CD4-positive, alpha-beta T cell treated with Interleukin-4 for 1 hour (primary cell): ENCODE results near the gene ZP3.
"Not testable (repeated sequence)": the region's sequence is repeated elsewhere in the genome, so short reads cannot be mapped to it uniquely, and the experiment has no call there.

ENCODE experiments used
- DNase-seq, 2 donors: peaks; one replicate each; pipeline ENCODE4 v3.0.0-alpha.2; 2020 to 2022

The ZP3 gene

DNA sequence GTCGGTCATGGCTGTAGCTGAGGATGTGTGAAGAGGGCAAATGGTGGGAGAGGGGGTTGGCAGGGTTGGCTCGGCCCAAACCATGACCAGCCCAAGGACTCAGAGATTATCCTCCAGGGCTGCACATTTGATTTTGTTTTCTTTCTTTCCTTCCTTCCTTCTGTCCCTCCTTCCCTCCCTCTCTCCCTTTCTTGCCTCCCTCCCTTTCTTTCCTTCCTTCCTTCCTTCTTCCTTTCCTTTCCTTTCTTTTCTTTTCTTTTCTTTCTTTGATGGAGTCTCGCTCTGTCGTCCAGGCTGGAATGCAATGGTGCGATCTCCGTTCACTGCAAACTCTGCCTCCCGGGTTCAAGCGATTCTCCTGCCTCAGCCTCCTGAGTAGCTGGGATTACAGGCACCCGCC, 19.0 kb upstream of the ZP3 start:
- no peak for DNase-seq

DNA sequence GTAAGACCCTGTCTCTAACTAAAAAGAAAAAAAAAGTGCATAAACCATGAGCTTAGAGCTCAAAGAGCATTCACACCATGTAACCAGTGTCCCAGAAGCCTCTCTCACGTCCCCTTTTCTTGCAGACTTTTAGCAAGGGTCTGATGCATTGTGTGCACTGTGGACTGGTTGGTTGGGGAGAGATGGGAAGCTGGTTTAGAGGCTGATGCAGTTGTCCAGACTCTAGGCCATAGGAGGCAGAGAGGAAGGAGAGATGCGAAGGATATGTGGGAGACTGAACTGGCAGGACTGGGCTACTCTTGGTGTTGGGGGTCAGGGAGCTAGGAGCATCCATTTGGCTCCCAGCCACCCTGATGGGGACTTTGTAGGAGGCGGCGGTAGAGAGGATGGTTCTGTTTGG, 17.0 kb upstream of the ZP3 start:
- DNase-seq, result no peak

DNA sequence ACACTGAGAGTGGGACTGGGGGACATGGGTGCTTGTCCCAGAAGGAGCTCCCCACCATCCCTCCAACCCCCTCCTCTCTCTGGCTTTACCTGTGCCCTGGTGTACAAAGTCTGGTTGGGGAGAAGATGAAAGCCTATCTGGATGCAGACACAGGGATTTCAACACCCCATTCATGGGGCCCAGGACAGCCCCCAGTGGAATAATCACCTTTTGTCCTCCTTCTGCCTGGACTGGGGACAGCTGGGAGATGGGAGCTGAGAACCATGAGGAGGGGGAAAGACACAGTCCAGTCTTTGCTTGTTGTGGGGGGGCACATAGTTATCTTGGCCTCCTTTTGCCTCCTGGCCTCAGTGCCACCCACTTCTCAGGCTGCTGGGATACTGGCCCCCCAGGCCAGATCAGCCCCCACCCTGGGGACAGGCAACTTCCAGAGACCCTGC, 16.6 kb upstream of the ZP3 start:
- no peak for DNase-seq

DNA sequence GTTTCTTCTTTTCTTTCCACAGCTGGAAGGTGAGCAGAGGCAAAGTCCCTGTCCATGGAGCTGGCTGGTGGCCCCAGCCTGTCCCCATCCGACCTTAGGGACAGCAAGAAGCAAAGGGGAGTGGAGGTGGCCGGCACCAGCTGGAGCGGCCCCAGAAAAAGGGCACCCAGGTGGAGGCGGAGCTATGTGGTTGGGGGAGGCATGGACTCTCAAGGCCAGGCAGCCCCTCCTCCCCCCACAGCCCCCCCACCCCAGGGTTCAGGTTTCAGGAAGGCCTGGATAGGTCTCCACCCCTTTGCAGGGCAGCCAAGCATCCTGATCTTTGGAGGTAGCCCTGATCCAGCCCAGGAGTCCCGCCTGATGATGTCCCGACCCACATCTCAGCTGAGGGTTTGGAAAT, 15.2 kb upstream of the ZP3 start, which contains the start of gene SSC4D:
SSC4D (minus strand) TSS at position 161 of the 400 bp plus-strand sequence. CDS start 5,258 bp downstream, outside the sequence.
- no peak for DNase-seq

DNA sequence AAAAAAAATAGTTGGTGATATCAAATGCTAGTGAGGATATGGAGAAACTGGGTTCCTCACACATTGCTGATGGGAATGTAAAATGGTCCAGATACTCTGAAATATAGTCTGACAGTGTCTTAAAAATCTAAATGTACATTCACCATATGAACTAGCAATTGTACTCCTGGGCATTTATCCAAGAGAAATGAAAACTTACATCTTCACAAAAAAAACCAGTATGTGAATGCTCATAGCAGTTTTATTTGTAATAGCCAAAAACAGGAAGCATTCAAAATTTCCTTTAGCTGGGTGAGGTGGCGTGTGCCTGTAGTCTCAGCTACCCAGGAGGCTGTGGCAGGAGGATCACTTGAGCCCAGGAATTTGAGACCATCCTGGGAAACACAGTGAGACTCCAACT, 13.1 kb upstream of the ZP3 start:
- DNase-seq, result no peak

DNA sequence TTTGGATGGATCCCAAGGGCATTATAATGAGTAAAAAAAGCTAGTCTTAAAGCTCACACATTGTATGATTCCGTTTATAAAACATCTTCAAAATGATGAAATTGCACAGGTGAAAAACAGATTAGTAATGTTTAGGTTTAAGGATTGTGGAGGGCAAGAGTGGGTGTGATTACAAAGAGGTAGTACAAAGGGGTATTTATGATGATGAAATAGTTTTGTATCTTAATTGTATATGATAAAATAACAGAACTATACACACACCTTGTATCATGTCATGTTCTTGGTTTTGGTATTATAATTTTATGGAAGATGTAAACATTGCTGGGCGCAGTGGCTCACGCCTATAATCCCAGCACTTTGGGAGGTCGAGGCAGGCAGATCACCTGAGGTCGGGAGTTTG, 12.5 kb upstream of the ZP3 start:
- no peak for DNase-seq

DNA sequence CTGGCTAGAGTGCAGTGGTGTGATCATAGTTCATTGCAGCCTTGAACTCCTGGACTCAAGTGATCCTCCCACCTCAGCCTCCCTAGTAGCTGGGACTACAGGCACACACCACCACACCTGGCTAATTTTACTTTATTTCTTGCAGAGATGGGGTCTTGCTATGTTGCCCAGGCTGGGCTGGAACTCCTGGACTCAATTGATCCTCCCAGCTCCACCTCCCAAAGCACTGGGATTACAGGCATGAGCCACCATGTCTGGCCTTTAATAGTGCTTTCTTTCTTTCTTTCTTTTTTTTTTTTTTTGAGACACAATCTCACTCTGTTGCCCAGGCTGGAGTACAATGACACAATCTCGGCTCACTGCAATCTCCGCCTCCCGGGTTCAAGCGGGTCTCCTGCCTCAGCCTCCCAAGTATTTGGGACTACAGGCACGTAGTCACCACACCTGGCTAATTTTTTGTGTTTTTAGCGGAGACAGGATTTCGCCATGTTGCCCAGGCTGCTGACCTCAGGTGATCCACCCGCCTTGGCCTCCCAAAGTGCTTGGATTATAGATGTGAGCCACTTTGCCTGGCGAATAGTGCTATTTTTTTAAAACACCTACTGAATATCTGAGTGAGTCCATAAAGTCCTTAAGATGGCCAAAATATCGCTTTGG, 7.0 kb upstream of the ZP3 start:
- DNase-seq, result not testable (repeated sequence)

DNA sequence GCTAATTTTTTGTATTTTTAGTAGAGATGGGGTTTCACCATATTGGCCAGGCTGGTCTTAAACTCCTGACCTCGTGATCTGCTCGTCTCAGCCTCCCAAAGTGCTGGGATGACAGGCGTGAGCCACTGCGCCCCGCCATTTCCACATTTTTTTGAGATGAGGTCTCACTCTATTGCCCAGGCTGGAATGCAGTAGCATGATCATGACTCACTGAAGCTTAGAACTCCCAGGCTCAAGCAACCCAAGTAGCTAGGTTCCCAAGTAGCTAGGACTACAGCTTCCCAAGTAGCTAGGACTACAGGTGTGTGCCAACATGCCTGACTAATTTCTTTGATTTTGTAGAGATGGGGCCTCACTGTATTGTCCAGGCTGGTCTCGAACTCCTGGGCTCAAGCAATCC, 3.7 kb upstream of the ZP3 start:
- DNase-seq, result not testable (repeated sequence)

DNA sequence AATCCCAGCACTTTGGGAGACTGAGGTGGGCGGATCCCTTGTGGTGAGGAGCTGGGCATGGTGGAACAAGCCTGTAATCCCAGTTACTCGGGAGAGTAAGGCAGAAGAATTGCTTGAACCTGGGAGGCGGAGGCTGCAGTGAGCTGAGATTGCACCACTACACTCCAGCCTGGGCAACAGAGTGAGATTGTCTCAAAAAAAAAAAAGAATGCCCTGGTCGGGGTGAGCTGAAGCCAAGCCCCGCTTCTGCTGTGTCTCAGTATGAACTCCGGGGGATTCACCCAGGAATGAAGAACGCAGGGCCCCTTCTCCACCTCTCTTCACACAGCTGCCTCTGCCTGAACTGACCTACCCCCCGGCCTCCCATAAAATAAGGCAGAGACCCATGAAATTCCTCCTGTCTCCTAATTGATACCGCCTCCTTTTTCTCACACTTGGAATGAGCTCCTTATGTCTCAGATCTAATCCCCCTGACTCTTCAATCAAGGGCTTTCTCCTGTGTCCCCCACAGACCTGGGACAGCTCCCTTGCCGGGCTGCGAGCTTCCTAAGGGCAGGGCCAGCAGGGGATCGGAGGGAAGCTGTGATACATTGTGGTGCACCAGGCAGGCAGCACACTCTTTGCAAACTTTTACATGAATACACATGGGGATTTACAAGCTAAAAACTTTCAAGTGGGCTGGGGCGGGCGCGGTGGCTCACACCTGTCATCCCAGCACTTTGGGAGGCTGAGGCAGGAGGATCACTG, 911 bp upstream of the ZP3 start:
- DNase-seq, result no peak

DNA sequence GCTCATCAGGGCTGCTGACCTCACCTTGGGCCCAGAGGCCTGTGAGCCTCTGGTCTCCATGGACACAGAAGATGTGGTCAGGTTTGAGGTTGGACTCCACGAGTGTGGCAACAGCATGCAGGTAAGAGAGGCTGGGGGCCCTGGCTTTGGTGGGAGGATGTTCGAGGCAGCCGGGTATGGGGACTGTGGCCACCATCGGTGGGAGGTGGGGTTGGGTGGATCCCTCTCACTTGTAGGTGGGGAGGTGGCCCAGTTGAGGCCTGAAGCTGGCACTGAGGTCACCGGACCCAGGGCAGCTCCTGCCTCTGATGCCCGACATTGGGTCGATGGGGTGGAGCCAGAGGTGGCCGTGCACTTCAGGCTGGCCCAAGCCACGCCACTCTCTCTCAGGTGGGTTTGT, 406 bp downstream of the ZP3 start:
- DNase-seq, result no peak

DNA sequence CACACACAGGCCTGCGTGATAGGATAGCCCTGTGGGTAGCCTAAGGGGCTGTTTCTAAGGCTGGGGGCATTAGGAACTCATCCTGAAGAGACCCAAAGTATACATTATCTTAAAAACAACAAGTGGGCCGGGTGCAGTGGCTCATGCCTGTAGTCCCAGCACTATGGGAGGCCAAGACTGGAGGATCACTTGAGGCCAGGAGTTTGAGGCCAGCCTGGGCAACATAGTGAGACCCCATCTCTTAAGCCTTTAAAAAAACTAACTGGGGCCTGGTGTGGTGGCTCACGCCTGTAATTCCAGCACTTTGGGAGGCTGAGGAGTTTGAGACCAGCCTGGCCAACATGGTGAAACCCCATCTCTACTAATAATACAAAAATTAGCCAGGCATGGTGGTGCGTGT, 808 bp downstream of the ZP3 start:
- not testable (repeated sequence) for DNase-seq

DNA sequence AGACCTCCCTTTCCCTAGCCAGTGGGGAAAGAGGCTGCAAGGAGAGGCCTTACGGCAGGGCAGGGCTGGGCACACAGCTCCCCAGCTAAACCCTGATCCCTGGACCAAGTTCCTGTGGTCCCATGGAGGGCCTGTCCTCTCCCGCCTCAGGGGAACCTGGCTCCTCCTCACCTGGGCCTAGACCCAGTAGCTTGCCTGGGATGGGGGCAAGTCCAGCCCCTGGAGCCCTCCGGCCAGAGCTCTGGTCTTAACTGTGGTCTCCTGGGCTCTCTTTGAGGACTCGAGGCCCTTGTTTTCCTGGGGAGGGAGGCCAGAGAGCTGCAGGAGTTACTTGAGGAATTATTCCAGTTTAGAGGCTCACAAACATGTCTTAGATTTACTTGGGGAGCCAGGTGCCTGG, 1.5 kb downstream of the ZP3 start:
- no peak for DNase-seq

DNA sequence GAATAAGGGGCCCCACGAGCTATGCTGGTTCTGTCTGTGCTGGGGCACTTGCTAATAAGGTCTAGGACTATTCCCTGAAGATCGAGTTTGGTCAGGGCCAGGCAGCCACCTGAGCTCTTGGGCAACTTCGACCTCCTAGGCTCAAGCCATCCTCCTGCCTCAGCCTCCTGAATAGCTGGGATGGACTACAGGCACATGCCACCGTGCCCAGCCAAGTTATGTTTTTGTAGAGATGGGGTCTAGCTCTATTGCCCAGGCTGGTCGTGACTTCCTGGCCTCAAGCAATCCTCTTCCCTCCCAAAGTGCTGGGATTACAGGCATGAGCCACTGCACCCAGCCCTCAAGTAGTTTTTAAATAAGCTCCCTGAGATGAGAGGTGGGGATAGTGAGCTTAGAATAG, 2.9 kb downstream of the ZP3 start:
- no peak for DNase-seq

DNA sequence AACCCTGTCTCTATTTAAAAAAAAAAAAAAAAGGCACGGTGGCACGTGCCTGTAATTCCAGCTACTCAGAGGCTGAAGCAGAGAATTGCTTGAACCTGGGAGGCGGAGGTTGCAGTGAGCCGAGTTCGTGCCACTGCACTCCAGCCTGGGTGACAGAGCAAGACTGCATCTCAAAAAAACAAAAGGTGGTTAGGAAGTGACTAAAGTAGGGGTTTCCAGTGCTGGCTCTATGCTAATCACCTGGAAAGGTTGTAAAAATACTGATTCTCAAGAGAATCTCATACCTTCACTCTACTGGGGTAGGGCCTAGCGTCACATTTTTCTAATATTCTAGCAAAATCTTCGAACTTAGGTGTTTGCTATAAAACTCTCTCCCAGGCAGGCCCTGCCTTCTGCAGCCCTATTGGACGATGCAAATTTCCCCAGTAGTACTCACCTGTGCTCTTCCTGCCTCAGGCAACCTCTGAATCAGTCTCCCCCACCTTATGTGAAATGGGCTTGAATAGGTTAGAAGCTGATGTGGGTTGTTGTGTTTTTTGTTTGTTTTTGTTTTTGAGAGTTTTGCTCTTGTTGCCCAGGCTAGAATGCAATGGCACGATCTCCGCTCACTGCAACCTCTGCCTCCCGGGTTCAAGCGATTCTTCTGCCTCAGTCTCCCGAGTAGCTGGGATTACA, 3.5 kb downstream of the ZP3 start:
- no peak for DNase-seq

DNA sequence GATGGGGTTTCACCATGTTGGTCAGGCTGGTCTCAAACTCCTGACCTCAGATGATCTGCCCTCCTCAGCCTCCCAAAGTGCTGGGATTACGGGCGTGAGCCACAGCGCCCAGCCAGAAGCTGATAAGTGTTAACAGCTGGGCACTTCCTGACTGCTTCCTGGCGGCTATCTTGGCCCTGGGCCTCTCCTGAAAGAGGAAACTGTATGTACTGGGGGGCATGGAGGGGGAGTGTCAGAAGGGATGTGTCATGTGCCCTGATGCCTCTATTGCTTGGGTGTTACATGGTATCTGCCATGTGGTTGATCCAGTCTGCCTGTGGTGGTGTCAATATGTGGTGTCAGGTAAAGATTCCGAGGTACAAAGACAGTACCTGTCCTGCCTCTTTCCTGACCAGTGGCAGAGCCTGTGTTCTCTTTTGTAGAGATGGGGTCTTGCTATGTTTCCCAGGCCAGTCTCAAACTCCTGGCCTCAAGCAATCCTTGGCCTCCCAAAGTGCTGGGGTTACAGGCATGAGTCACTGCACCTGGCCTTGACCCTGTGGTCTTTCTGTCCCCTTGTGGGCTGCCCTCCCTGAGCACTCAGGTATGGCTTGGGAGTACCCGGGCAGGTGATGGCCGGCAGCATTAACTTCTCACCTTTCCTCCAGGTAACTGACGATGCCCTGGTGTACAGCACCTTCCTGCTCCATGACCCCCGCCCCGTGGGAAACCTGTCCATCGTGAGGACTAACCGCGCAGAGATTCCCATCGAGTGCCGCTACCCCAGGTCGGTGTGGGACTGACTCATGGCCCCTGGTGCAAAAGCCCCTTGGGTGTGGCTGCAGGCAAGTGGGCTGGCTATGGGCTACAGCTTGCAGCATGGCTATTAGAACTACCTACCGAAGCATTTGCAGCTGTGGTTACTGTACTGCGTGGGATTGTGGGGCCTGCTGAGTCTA, 4.4 kb downstream of the ZP3 start:
- no peak for DNase-seq

DNA sequence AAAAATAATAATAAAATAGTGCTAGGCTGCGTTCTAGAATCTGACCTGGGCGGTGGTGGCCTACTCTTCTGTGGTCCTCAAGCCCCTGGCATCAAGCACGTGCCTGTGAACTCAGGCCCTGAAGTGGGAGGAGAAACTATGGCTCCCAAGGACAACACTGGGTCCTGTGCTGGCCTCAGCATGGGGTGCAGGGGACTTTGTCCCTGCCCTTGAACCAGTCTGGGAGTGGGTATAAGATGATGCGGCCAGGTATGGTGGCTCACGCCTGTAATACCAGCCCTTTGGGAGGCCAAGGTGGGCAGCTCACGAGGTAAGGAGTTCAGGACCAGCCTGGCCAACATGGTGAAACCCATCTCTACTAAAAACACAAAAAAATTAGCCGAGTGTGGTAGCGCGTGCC, 5.5 kb downstream of the ZP3 start:
- no peak for DNase-seq

DNA sequence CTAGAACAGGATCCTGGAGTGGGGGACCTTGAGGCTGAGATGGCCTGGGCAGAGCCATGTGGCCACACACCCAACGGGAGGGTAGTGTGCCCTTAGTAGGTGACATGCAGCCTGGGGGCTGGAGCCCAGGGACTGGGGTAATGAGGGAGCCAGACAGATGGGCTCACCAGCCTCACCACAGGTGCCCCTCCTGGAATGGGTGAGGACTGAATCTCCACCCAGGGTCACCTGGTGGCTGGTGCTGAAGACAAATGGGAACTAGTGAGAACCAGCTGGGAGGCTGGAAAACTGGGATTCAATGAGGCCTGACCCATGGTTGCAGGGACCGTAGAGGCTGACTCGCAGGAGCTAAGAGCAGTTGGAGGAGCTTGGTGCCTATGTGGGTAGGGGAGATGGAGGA, 6.1 kb downstream of the ZP3 start:
- no peak for DNase-seq

DNA sequence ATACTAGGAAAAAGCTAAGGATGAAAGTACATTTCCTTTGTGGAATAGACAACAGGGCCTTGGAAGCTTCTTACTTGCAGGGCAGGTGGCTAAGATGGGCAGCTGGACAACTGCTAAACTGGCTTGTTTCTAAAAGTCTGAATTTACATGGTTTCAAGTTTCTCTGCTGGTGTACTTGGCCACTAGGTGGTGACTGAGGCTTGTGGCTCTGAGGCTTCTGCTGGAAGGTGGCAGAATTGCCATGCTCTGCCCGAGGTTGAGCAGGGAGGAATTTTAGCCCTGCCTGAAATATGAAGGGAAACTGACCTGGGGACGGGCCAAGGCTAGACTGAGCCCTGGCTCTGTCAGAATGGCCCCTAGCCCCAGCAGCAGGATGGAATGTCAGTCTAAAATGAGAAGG, 13.1 kb downstream of the ZP3 start:
- peak; percentile 61 to 68 for DNase-seq

DNA sequence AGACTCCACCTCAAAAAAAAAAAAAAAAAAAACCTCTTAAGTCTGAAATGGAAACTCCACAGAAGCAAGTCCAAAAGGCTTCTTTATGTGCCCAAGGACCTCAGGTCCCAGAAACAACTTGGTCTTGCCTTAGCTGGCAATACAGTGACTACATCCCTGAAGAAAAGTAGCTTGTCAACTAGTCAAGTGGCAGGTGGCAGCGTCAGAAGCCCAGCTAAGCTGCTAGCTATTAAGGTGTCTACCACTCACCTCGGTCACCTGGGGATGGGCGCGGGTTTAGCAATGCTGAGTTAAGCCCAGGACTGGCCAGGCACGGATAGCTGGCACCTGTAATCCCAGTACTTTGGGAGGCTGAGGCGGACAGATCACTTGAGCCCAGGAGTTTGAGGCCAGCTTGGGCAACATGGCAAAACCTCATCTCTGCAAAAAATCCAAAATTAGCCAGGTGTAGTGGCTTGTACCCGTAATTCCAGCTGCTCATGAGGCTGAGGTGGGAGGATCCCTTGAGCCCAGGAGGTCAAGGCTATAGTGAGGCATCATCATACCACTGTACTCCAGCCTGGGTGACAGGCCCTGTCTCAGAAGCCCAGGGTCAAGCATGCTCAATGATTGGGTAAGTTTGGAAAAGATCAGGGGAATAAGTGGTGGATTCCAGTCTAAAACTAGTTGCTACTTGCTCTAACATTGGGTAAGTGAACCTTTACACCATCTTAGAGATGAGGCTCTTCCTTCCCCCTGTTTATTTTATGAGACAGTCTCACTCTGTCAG, 14.6 kb downstream of the ZP3 start:
- DNase-seq, result not testable (repeated sequence)

DNA sequence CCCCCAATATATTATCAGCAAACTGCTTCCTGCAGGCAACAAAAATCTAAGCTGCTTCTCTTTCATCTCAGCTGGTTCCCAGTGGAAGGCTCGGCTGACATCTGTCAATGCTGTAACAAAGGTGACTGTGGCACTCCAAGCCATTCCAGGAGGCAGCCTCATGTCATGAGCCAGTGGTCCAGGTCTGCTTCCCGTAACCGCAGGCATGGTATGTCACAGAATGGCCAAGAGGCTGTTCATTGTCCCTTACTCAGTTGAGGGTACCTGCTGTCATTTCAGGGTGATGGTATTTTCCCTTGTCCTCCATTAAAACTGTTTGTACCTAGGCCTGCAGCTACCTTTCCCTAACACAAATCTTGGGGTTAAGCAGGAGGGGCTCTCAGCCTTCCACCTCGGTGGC, 15.7 kb downstream of the ZP3 start:
- DNase-seq, result not testable (repeated sequence)

DNA sequence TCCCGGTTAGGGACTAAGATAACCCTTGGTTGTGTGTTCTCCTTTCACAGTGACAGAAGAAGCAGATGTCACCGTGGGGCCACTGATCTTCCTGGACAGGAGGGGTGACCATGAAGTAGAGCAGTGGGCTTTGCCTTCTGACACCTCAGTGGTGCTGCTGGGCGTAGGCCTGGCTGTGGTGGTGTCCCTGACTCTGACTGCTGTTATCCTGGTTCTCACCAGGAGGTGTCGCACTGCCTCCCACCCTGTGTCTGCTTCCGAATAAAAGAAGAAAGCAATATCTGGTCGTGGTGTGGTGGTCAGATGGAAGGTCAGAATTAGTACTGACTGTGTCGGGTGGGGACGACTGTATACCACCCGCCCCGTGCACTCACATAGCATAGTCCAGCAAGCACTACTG, 17.0 kb downstream of the ZP3 start:
- not testable (repeated sequence) for DNase-seq
